Glomerular visceral epithelial cell (primary cell): ENCODE results near the gene RIN1.
"Not testable (repeated sequence)": the region's sequence is repeated elsewhere in the genome, so short reads cannot be mapped to it uniquely, and the experiment has no call there.

Experiments
- DNase-seq: peaks from one replicate; pipeline ENCODE4 v3.0.0-alpha.2; 2016; ENCODE audit errors: extremely low spot score

Gene RIN1

GRCh38 chr11:66359662-66360087 lies 23.4 kb upstream of the RIN1 start:
- no peak for DNase-seq

GRCh38 chr11:66350560-66351235 lies 14.5 kb upstream of the RIN1 start:
- not testable (repeated sequence) for DNase-seq

- no peak for DNase-seq
These were observed 12.8 kb upstream of the RIN1 start for GRCh38 chr11:66349084-66349386.

GRCh38 chr11:66347425-66348276 lies 11.4 kb upstream of the RIN1 start, which contains the start of gene B4GAT1:
TSS of gene B4GAT1 (minus strand) at chr11:66347629. CDS start at chr11:66347545, 84 bp downstream.
- DNase-seq: peak; percentile 93

GRCh38 chr11:66346476-66347424 lies 10.5 kb upstream of the RIN1 start:
- no peak for DNase-seq

- DNase-seq: no peak
These were observed 9.0 kb upstream of the RIN1 start for GRCh38 chr11:66345316-66345649.

- DNase-seq: peak; percentile 93
These were observed 8.5 kb upstream of the RIN1 start, which contains the start of gene BRMS1 for GRCh38 chr11:66344550-66345315. TSS of gene BRMS1 (minus strand) at chr11:66345104. CDS start at chr11:66342234, 2,870 bp downstream.

- DNase-seq: peak; percentile 50
These were observed 6.9 kb upstream of the RIN1 start for GRCh38 chr11:66343176-66343575.

GRCh38 chr11:66341502-66342126 lies 5.4 kb upstream of the RIN1 start:
- DNase-seq: no peak

GRCh38 chr11:66340596-66341501 lies 4.6 kb upstream of the RIN1 start:
- DNase-seq: no peak

- no peak for DNase-seq
These were observed 3.7 kb upstream of the RIN1 start for GRCh38 chr11:66339686-66340483.

- DNase-seq: no peak
These were observed 3.0 kb upstream of the RIN1 start for GRCh38 chr11:66339162-66339675.

GRCh38 chr11:66338276-66339161 lies 2.3 kb upstream of the RIN1 start:
- no peak for DNase-seq

GRCh38 chr11:66337103-66337899 lies 1.1 kb upstream of the RIN1 start:
- DNase-seq: peak; percentile 40

GRCh38 chr11:66335531-66336233 lies 552 bp downstream of the RIN1 start:
- peak; percentile 77 for DNase-seq
